T-helper 17 cell (primary cell): ENCODE measurements around the gene TMEM178B. TPM values are rescaled to one million over a fixed set of nuclear protein-coding genes. Genes with fewer than 3 reads are reported as not detected.

Experiments
- ATAC-seq: fragments of 150-1000 bp; cut with Tn5 transposase; 2 replicates; pipeline ENCODE4 v1.10.0; 2021; ENCODE audit warnings: mild to moderate bottlenecking, moderate library complexity
- DNase-seq, 3 donors: peaks; one replicate each; pipeline versions ENCODE4 v3.0.0 to v3.0.0-alpha.2; 2020 to 2021
- H3K9me3 ChIP-seq: one replicate; pipeline ENCODE4 v1.7.0; 2013; ENCODE audit warnings: low read length, mild to moderate bottlenecking; ENCODE audit not compliant: control insufficient read depth, poor library complexity, severe bottlenecking
- H3K27ac Mint-ChIP-seq: one replicate; pipeline ENCODE4 v1.8.0; 2022; ENCODE audit warnings: mild to moderate bottlenecking, moderate library complexity, mixed read lengths
- H3K27me3 Mint-ChIP-seq: one replicate; pipeline ENCODE4 v1.8.0; 2022; ENCODE audit warnings: mixed read lengths
- H3K36me3 Mint-ChIP-seq: one replicate; pipeline ENCODE4 v1.8.0; 2022; ENCODE audit warnings: low read depth, mixed read lengths
- H3K4me1 Mint-ChIP-seq: one replicate; pipeline ENCODE4 v1.8.0; 2022; ENCODE audit warnings: mild to moderate bottlenecking, mixed read lengths
- H3K4me3 Mint-ChIP-seq: one replicate; pipeline ENCODE4 v1.8.0; 2022; ENCODE audit warnings: mild to moderate bottlenecking, moderate library complexity, mixed read lengths
- total RNA-seq, 4 donors: library from RNA in 2 of 4; stranded (reverse) in 2 of 4; gene quantifications; one replicate each; pipeline ENCODE4 v1.2.3 and lab custom pipeline; 2022 to 2026

Gene TMEM178B
- total RNA-seq, 2 donors from 2014 or later: 0.90 to 0.96 TPM

- Mint-ChIP-seq H3K4me3 (no peak overlapping the region), H3K27ac (no peak overlapping the region)
- no peak for ATAC-seq
These were observed 452.2 kb downstream of the TMEM178B start for GRCh38 chr7:141525973-141526514.

DNA sequence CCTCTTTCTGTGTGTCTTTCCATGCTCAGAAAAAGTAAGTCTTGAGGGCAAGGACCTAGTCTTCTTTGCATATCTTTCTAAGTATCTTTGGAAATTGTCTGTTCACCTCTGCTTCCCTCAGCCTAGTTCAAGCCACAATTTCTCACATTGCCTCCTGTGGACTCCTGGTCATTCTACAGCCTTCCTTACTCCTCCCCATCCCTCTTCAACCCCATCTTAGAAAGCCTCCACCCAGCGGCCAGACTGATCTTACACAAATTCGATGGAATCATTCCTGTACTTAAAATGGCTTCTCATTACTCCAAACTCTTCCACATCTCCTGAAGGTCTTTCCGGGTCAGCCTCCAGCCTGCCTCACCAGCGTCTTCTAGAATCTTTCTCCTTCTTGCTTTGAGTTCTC, 453.2 kb downstream of the TMEM178B start:
- H3K9me3 ChIP-seq: no peaks in the 10 kb centered on the region
- no peak for ATAC-seq
- H3K36me3 Mint-ChIP-seq: no peaks in the 10 kb centered on the region
- H3K4me3 Mint-ChIP-seq: no peak overlapping the region
- no peaks in the 10 kb centered on the region for H3K4me1 Mint-ChIP-seq
- no peak for DNase-seq
- peak overlapping the region; percentile 29 for H3K27ac Mint-ChIP-seq
- peaks cover 48% of the 10 kb centered on the region for H3K27me3 Mint-ChIP-seq

More at GRCh38 chr7:141525973-141526514, 452.2 kb downstream of the TMEM178B start:
- Mint-ChIP-seq H3K27me3 (peaks cover 48% of the 10 kb centered on the region), H3K36me3 (no peaks in the 10 kb centered on the region), H3K4me1 (no peaks in the 10 kb centered on the region)
- no peak for DNase-seq
- H3K9me3 ChIP-seq: no peaks in the 10 kb centered on the region

GRCh38 chr7:141528399-141528798, 454.5 kb downstream of the TMEM178B start:
- Mint-ChIP-seq H3K4me3 (no peak overlapping the region), H3K4me1 (no peaks in the 10 kb centered on the region), H3K36me3 (no peaks in the 10 kb centered on the region), H3K27me3 (peaks cover 52% of the 10 kb centered on the region), H3K27ac (no peak overlapping the region)
- no peaks in the 10 kb centered on the region for H3K9me3 ChIP-seq
- ATAC-seq (no peak), DNase-seq (no peak)

Other genes with a start within 250 kb of the TMEM178B start
- 10 to 100 TPM; 56.1 to 59.6 TPM for gene BRAF, start 149.1 kb upstream of the TMEM178B start, total RNA-seq
- 10 to 100 TPM; 23.7 to 30.6 TPM for gene MRPS33, start 59.1 kb upstream of the TMEM178B start, total RNA-seq